Liver (tissue), 9 donors: ENCODE results near the gene FUS. TPM values are rescaled to one million over a fixed set of nuclear protein-coding genes. Genes with fewer than 3 reads are reported as not detected.

ENCODE experiments used
- DNase-seq: peaks from one replicate; pipeline ENCODE4 v3.0.0-alpha.2; 2017; ENCODE audit warnings: low spot score
- H3K27ac ChIP-seq, 2 donors: one replicate each; pipeline ENCODE4 v1.7.0; 2013; ENCODE audit warnings: inconsistent platforms in 2 of 2, low read length in 2 of 2, control low read depth in 1 of 2, low read depth in 1 of 2, mild to moderate bottlenecking in 1 of 2
- H3K27me3 ChIP-seq, 4 donors: one replicate each; pipeline versions ENCODE4 v1.6.1 to v1.7.0; 2013; ENCODE audit warnings: low read length in 3 of 4, inconsistent platforms in 1 of 4, mild to moderate bottlenecking in 1 of 4, moderate library complexity in 1 of 4; ENCODE audit not compliant: control insufficient read depth in 4 of 4, insufficient read depth in 4 of 4
- H3K36me3 ChIP-seq, 4 donors: one replicate each; pipeline versions ENCODE4 v1.6.1 to v1.7.0; 2013; ENCODE audit warnings: low read length in 3 of 4, mild to moderate bottlenecking in 3 of 4, low read depth in 1 of 4, moderate library complexity in 1 of 4; ENCODE audit not compliant: control insufficient read depth in 4 of 4, insufficient read depth in 3 of 4
- H3K4me1 ChIP-seq, 4 donors: one replicate each; pipeline versions ENCODE4 v1.6.1 to v1.7.0; 2013; ENCODE audit warnings: low read length in 3 of 4, mild to moderate bottlenecking in 3 of 4, moderate library complexity in 1 of 4; ENCODE audit not compliant: control insufficient read depth in 4 of 4, insufficient read depth in 4 of 4
- H3K4me3 ChIP-seq, 3 donors: one replicate each; pipeline versions ENCODE4 v1.6.1 to v1.7.0; 2013; ENCODE audit warnings: low read length in 3 of 3, control low read depth in 1 of 3, low read depth in 1 of 3, mild to moderate bottlenecking in 1 of 3
- H3K9ac ChIP-seq, 2 donors: one replicate each; pipeline ENCODE4 v1.7.0; 2013; ENCODE audit warnings: low read length in 2 of 2, mild to moderate bottlenecking in 2 of 2, moderate library complexity in 2 of 2, control low read depth in 1 of 2, low read depth in 1 of 2
- H3K9me3 ChIP-seq, 4 donors: one replicate each; pipeline versions ENCODE4 v1.6.1 to v1.7.0; 2013; ENCODE audit warnings: low read length in 3 of 4; ENCODE audit not compliant: control insufficient read depth in 4 of 4
- EGR1 ChIP-seq, 2 donors: IDR thresholded peaks; 2 replicates each; pipeline ENCODE4 v1.6.1; 2016 to 2018; ENCODE audit warnings: antibody characterized with exemption in 2 of 2, low read depth in 2 of 2
- FOXA1 ChIP-seq: IDR thresholded peaks from 2 replicates; pipeline ENCODE4 v1.6.1; 2016; ENCODE audit warnings: antibody characterized with exemption
- GABPA ChIP-seq, 2 donors: IDR thresholded peaks in 1 of 2; conservative IDR thresholded peaks in 1 of 2; 2 replicates each; pipeline ENCODE4 v1.6.1; 2016; ENCODE audit warnings: antibody characterized with exemption in 2 of 2, mild to moderate bottlenecking in 1 of 2, moderate library complexity in 1 of 2
- HNF4G ChIP-seq: IDR thresholded peaks from 2 replicates; pipeline ENCODE4 v1.6.1; 2016; ENCODE audit warnings: antibody characterized with exemption
- RAD21 ChIP-seq, 2 donors: IDR thresholded peaks; 2 replicates each; pipeline ENCODE4 v1.6.1; 2016; ENCODE audit warnings: antibody characterized with exemption in 2 of 2, mild to moderate bottlenecking in 2 of 2
- RXRA ChIP-seq, 2 donors: IDR thresholded peaks; 2 replicates each; pipeline ENCODE4 v1.6.1; 2017 to 2018; ENCODE audit warnings: antibody characterized with exemption in 2 of 2, mild to moderate bottlenecking in 1 of 2
- SP1 ChIP-seq: IDR thresholded peaks from 2 replicates; pipeline ENCODE4 v1.6.1; 2018; ENCODE audit warnings: antibody characterized with exemption, mild to moderate bottlenecking
- TAF1 ChIP-seq: conservative IDR thresholded peaks from 2 replicates; pipeline ENCODE4 v1.6.1; 2016; ENCODE audit warnings: antibody characterized with exemption, mild to moderate bottlenecking
- YY1 ChIP-seq: IDR thresholded peaks from 2 replicates; pipeline ENCODE4 v1.6.1; 2016; ENCODE audit warnings: antibody characterized with exemption, mild to moderate bottlenecking
- WGBS: extraction: QIAGEN DNeasy Blood & Tissue Kit; methylation state at CpG from one replicate; pipeline ENCODE4 v1.1.7; 2013; 5-methylcytosine and 5-hydroxymethylcytosine counted together
- polyA plus RNA-seq, 2 donors: library from polyadenylated mRNA; stranded (reverse) in 1 of 2; unstranded in 1 of 2; fragments of 200-250 nt in 1 of 2; fragments of >200 nt in 1 of 2; fragmentation: Nextera tagmentation in 1 of 2; extraction: Ambion mirVana in 1 of 2; gene quantifications; one replicate each; pipeline versions ENCODE4 v1.2.1 to v1.2.3, GENCODE V29; 2013 to 2015
- total RNA-seq, 2 donors: library from RNA; depleted of rRNA; stranded (reverse); fragments of >200 nt; gene quantifications; one replicate each; pipeline ENCODE4 v1.2.3, GENCODE V29; 2014
- TF ChIP-seq, protein P1 (sequence below): IDR thresholded peaks from 2 replicates; pipeline ENCODE4 v1.6.1; 2016; ENCODE audit warnings: antibody characterized with exemption
- TF ChIP-seq, protein P2 (sequence below): fragments of 150-350 bp; IDR thresholded peaks from 2 replicates; pipeline ENCODE4 v1.5.1; 2017; ENCODE audit warnings: improper control_type of control experiment, low read depth, low read length; ENCODE audit not compliant: missing input control
- TF ChIP-seq, protein P3 (sequence below): IDR thresholded peaks from 2 replicates; pipeline ENCODE4 v1.6.1; 2016; ENCODE audit warnings: antibody characterized with exemption
- TF ChIP-seq, protein P4 (sequence below): IDR thresholded peaks from 2 replicates; pipeline ENCODE4 v1.6.1; 2016; ENCODE audit warnings: antibody characterized with exemption
- donor health status: healthy.
- donor health status: healthy.
- donor health status: healthy.
- donor health status: healthy.
- donor health status: healthy.

Gene FUS
- total and polyA plus RNA-seq, 4 donors: 7.5 to 51.5 (median 39.3) TPM

DNA sequence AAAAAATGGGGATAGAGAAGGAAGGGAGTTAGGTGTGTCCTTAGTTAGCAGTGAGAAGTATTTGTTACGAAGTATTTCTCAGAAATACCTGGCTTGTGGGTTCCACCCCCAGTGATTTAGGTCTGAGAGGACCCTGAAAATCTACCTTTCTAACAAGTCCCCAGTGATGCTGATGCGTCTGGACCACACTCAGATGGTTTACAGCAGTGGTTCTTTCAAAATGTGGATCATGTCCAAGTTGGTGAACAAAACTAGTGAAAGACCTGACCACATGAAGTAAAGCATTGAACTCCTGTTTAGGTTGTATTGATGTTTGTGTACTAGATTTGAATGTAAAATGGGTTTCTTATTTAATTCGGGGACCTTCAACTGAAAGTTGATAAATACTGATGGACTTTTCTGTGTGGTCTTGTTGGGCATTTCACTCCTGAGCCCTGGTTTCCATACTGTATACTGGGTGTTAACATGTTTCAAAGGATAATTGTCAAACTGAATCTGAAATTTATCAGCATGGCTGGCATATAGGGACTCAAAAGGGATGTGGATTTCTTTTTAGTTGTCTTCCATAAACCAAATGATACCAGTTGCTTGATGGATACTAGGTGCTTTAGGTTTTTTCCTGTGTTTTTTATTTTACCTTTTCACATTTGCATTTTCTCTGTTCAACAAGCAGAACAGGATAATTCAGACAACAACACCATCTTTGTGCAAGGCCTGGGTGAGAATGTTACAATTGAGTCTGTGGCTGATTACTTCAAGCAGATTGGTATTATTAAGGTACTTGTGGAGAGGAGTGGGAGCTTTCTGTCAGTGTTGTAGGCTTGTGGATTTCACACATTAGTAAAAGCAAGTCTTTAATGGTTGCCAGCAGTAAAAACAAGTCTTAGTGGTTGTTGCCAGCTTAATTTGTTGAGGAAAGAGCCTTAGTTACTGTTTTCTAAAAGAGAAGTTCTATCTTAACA lies 8.8 kb downstream of the FUS start:
- H3K4me1 ChIP-seq: peaks cover 0 to 4% (median 0%) of the 10 kb centered on the region in 4 donors
- no peak overlapping the region for H3K4me3 ChIP-seq
- DNase-seq: no peak
- H3K27ac ChIP-seq: no peak overlapping the region
- H3K36me3 ChIP-seq: peaks cover 23 to 95% (median 85%) of the 10 kb centered on the region in 4 donors
- H3K27me3 ChIP-seq: no peaks in the 10 kb centered on the region
- TF ChIP-seq TAF1 (no peak), YY1 (no peak), GABPA (IDR thresholded peaks at IDR 0.05 in 1 of 2, conservative IDR thresholded peaks at IDR 0.05 in 1 of 2) (no peak), EGR1 (IDR thresholded peaks at IDR 0.05; ENCODE audit: low read depth in 2 of 2) (no peak), HNF4G (no peak)
- TF ChIP-seq, protein P1, sequence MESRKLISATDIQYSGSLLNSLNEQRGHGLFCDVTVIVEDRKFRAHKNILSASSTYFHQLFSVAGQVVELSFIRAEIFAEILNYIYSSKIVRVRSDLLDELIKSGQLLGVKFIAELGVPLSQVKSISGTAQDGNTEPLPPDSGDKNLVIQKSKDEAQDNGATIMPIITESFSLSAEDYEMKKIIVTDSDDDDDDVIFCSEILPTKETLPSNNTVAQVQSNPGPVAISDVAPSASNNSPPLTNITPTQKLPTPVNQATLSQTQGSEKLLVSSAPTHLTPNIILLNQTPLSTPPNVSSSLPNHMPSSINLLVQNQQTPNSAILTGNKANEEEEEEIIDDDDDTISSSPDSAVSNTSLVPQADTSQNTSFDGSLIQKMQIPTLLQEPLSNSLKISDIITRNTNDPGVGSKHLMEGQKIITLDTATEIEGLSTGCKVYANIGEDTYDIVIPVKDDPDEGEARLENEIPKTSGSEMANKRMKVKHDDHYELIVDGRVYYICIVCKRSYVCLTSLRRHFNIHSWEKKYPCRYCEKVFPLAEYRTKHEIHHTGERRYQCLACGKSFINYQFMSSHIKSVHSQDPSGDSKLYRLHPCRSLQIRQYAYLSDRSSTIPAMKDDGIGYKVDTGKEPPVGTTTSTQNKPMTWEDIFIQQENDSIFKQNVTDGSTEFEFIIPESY: no peak
- H3K9me3 ChIP-seq: no peaks in the 10 kb centered on the region
- no peak overlapping the region for H3K9ac ChIP-seq
- 91% methylated on average over 3 of the region's 3 CpGs for WGBS

DNA sequence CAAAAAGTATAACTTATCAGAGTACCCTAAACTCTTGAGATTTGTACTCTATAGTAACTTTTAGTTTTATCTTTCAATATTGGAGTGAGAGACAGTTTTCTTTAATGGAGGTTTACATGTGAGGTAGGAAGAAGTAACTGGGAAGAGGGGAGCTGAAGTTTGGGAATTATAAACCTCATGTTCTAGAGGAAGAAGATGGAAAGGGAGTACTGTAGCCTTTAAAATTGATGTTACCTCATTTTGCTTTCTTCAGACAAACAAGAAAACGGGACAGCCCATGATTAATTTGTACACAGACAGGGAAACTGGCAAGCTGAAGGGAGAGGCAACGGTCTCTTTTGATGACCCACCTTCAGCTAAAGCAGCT lies 9.5 kb downstream of the FUS start:
- Histone ChIP-seq H3K9me3 (no peaks in the 10 kb centered on the region), H3K27ac (no peak overlapping the region), H3K4me3 (no peak overlapping the region), H3K27me3 (no peaks in the 10 kb centered on the region), H3K4me1 (peaks cover 0 to 3% (median 0%) of the 10 kb centered on the region in 4 donors), H3K9ac (no peak overlapping the region), H3K36me3 (peaks cover 24 to 95% (median 81%) of the 10 kb centered on the region in 4 donors)
- WGBS: 92% methylated on average over 2 of the region's 2 CpGs
- TF ChIP-seq, protein P2, sequence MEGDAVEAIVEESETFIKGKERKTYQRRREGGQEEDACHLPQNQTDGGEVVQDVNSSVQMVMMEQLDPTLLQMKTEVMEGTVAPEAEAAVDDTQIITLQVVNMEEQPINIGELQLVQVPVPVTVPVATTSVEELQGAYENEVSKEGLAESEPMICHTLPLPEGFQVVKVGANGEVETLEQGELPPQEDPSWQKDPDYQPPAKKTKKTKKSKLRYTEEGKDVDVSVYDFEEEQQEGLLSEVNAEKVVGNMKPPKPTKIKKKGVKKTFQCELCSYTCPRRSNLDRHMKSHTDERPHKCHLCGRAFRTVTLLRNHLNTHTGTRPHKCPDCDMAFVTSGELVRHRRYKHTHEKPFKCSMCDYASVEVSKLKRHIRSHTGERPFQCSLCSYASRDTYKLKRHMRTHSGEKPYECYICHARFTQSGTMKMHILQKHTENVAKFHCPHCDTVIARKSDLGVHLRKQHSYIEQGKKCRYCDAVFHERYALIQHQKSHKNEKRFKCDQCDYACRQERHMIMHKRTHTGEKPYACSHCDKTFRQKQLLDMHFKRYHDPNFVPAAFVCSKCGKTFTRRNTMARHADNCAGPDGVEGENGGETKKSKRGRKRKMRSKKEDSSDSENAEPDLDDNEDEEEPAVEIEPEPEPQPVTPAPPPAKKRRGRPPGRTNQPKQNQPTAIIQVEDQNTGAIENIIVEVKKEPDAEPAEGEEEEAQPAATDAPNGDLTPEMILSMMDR: no peak
- no peak for TF ChIP-seq RAD21 (IDR thresholded peaks at IDR 0.05)
- TF ChIP-seq, protein P3, sequence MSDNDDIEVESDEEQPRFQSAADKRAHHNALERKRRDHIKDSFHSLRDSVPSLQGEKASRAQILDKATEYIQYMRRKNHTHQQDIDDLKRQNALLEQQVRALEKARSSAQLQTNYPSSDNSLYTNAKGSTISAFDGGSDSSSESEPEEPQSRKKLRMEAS: no peak
- DNase-seq: no peak

DNA sequence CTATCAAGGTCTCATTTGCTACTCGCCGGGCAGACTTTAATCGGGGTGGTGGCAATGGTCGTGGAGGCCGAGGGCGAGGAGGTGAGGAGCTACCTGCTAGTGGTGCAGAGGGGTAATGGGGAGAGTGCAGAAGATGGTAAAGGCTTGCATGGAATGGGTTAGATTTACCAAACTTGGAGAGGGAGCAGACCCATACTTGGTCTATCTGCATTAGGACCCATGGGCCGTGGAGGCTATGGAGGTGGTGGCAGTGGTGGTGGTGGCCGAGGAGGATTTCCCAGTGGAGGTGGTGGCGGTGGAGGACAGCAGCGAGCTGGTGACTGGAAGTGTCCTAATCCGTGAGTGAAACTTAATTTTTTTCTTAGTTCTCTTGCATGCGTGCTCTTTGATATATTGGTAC lies 10.1 kb downstream of the FUS start:
- Histone ChIP-seq H3K4me1 (peaks cover 0 to 3% (median 0%) of the 10 kb centered on the region in 4 donors), H3K27me3 (no peaks in the 10 kb centered on the region), H3K4me3 (no peak overlapping the region), H3K36me3 (peaks cover 22 to 93% (median 79%) of the 10 kb centered on the region in 4 donors), H3K9me3 (no peaks in the 10 kb centered on the region), H3K27ac (no peak overlapping the region), H3K9ac (no peak overlapping the region)
- 96% methylated on average over 12 of the region's 12 CpGs for WGBS
- no peak for TF ChIP-seq HNF4G
- TF ChIP-seq, protein P2: no peak
- no peak for TF ChIP-seq SP1
- TF ChIP-seq FOXA1: no peak
- no peak for TF ChIP-seq EGR1 (IDR thresholded peaks at IDR 0.05; ENCODE audit: low read depth in 2 of 2)
- TF ChIP-seq, protein P4, sequence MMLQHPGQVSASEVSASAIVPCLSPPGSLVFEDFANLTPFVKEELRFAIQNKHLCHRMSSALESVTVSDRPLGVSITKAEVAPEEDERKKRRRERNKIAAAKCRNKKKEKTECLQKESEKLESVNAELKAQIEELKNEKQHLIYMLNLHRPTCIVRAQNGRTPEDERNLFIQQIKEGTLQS: no peak
- no peak for TF ChIP-seq RXRA (IDR thresholded peaks at IDR 0.05)
- DNase-seq: no peak
